Right lung (tissue), 5 donors: Measurements from ENCODE around the gene BEND7. TPM values are rescaled to one million over a fixed set of nuclear protein-coding genes. Genes with fewer than 3 reads are reported as not detected.
"Not testable (repeated sequence)": the region's sequence is repeated elsewhere in the genome, so short reads cannot be mapped to it uniquely, and the experiment has no call there.

Experiments
- DNase-seq, 2 donors: peaks; one replicate each; pipeline ENCODE4 v3.0.0-alpha.2; 2013
- polyA plus RNA-seq, 5 donors: library from polyadenylated mRNA; unstranded; fragments of 120-200 nt; gene quantifications; one replicate each; pipeline versions ENCODE4 v1.2.1 to v1.2.3, GENCODE V29; 2013; ENCODE audit warnings: inconsistent platforms in 1 of 5, low replicate concordance in 1 of 5; ENCODE audit not compliant: insufficient read length in 5 of 5, insufficient read depth in 1 of 5

The BEND7 gene
- polyA plus RNA-seq, 5 donors = 15.1 to 20.3 (median 19.3) TPM

DNA sequence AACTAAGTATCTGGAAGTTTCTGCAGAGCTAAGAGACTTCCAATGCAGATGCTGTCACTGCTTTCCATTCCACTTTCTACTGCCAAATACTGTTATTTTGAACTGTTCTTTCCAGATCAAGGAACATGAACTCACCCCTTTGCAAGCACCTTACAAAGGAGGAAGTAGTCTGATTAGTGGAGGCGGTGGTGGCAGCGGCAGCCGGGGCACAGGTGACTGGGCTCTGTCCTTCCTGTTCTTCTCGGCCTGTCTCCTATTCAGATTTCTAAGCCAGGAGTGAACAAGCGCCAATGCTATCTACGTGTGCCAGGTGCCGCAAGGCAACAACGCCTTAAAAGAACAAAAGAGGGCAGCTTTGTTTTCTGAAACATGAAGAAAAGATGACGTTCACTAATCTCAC is 44.9 kb downstream of the BEND7 start:
- no peak for DNase-seq

GRCh38 chr10:13483073-13483472 is 45.7 kb downstream of the BEND7 start:
- no peak for DNase-seq

GRCh38 chr10:13481690-13482089 is 47.1 kb downstream of the BEND7 start:
- no peak for DNase-seq

GRCh38 chr10:13475124-13475523 is 53.7 kb downstream of the BEND7 start:
- no peak for DNase-seq

- no peak for DNase-seq
Measured at GRCh38 chr10:13473986-13474385, 54.8 kb downstream of the BEND7 start.

DNA sequence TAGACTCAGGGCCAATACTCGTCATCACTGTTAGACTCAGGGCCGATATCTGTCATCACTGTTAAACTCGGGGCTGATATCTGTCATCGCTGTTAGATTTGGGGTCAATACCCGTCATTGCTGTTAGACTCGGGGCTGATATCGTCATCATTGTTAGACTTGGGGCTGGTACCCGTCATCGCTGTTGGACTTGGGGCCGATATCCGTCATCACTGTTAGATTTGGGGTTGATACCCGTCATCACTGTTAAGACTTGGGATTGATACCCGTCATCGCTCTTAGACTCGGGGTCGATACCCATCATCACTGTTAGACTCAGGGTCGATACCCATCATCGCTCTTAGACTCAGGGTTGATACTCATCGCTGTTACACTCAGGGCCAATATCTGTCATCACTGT is 56.5 kb downstream of the BEND7 start:
- no peak for DNase-seq

DNA sequence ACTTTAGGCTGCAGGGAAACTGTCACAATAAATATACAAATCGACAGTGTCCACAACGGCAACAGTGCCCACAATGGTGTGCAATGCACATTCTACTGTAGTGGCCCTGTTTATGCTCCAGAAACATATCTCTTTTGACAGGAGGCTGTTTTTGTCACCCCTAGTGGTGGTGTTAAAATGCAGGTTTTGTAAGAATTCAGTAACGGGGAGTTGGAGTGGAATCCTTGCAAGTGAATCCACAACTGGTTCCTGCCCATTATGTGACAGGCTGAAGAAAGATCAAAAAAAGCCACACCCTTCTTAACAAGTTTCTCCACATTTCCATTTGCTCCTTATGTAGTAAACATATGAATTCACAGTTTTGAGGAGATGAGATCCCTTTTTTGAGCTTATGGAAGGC is 58.5 kb downstream of the BEND7 start:
- no peak for DNase-seq

GRCh38 chr10:13462551-13462950 is 66.3 kb downstream of the BEND7 start:
- DNase-seq = no peak

- no peak for DNase-seq
Measured at GRCh38 chr10:13458687-13459012, 70.2 kb downstream of the BEND7 start.

DNA sequence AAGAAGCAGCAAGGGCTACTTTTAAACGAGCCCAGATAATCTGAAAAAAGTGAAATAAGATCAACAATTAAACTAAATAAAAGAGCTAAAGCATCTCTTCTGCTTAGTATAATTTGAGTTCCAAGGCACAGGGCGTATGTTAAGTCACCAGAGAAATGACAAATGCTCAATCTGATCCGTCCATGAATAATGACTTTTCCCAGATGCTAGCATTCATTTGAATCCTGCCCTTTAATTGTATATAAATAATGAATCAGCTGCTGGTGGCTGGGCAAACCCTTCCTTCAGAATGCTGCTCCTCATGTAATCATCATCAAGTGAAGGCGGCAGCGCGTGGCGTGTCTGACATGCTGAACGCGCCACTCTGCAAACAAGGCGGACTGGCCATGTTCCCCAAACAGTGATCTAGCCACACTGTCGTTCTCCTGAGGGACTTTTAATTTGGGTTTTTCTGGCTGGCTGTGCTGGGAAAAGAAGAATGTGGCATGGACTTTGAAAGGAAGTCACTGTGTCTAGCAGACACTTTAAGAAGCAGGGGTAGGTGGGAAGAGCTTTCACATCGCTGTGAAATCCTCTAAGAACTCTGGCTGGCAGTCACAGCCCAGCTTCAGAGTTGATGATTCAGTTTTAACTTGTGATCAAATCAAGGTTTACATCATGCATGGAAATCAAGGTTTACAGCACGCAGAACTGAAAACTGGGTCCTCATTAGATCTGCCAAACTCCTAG is 70.7 kb downstream of the BEND7 start:
- no peak for DNase-seq

DNA sequence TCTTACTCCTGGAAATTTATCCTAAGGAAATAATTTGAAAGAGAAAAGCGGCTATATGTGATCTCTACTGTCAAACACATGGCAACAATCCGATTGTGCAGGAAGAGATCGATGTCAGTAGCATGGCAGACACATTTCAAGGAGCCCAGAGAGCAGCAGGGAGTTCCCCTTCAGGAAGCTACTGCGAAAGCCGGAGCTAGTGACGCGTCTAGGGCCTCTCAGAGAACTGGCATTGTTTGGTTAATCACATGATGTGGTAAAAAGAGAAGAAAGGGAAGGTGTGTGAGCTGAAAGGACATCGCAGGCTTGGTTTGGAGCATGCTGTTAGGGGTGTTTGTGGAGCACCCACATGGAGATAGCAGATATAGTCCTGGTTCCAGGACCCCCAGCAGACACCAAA is 74.9 kb downstream of the BEND7 start:
- DNase-seq = no peak

- DNase-seq = no peak
Measured at GRCh38 chr10:13450069-13450468, 78.7 kb downstream of the BEND7 start.

GRCh38 chr10:13449296-13449695 is 79.5 kb downstream of the BEND7 start:
- DNase-seq = no peak

DNA sequence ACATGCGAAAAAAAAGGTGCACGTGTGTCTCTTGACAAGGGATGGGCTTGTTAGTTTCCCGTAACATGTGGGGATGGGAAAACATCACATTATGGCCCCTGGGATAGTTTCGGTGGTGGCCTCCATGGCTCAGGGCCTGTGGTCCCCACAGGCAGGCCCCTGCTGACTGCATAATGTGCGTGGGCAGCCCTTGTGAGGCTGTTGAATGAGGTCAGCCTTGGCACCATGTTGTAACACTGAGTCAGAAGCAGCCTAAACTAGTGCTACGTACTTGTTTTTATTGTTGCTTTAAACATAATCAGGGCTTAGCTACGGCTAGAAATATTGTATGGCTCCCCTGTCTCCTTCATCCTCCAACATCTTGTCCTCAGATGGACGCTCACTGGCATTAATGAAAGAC is 80.6 kb downstream of the BEND7 start:
- no peak for DNase-seq

DNA sequence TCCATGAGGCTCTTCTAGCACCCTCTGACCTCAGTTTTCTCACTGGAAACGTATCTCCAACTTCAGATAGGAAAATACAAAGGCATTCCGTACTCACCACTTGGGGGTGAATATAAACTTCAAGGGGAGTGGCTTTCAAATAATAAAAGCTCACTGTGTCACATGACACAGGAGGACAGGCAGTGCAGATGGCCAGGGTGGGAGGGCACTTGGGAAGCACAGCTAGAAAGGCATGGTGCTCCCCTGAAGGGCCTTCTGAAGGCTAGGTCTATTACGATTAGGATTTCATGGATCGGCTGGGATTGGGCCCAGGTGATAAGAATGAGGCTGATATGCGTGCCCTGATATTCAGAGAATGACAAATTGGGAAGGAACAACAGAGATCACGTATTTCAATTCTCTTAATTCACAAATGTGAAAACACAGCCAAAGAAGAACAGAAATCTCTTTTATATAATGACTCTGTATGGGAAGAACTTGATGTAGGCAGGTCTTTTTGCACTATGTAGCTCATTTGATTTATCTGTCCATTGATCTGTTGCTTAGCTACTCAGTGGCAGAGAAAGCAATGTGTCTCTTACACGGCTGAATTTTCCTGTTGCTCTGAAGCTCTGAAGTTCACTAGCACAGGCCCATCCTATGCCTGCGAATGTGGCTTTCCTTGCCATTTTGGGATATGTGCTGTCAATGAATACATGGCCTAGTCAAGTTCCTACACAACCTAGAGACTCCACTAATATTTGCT is 83.0 kb downstream of the BEND7 start:
- DNase-seq = no peak

GRCh38 chr10:13441476-13441875 is 87.3 kb downstream of the BEND7 start:
- DNase-seq = no peak

GRCh38 chr10:13440185-13441061 is 88.4 kb downstream of the BEND7 start:
- DNase-seq = peak; percentile 26 to 27

DNA sequence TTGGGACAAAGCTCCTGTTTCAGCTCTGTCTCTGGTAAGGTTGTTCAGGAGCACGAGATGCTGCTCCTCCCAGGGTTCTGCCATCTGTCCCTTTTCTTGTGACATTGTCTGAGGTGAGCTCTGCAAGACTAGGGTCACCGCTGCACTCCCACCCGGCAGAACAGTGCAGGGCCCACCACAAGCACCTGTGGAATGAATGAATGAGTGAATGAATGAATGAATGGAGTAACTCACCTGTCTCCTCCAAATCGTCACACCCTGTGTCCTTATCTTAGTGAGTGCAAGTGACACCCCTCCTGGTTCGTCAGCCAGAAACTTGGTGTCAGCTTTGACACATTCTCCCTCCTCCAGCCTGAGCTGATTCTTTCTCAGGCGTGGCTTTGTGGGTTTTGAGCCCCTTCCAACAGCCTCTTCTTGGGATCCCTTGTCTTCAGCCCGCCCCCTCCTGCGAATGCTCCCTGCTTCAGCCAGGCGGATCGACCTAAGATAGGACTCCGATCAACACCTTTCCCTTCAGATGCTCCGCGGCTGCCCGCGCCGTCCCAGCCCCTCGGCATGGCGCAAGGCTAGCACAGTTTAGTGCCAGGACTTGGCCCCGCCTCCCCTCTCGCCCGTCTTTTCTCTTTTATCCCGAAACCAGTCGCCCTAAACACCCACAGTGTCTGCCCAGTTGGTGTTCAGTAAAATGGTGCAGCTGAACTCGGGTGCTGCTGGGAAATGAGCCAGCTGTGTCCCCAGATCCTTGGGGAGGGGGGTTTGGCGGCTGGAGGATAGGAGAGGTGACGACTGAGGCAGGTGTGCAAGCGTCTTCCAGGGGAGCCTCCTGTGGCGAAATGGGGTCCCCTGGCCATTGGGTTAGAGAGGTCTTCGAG is 89.3 kb downstream of the BEND7 start:
- no peak for DNase-seq

- no peak for DNase-seq
Measured at GRCh38 chr10:13437026-13437555, 91.7 kb downstream of the BEND7 start.

- not testable (repeated sequence) for DNase-seq
Measured at GRCh38 chr10:13427943-13428342, 100.9 kb downstream of the BEND7 start.

- DNase-seq = no peak
Measured at GRCh38 chr10:13425397-13425796, 103.4 kb downstream of the BEND7 start.
